GM12878 (cell line): ENCODE data around the gene TRPV6. TPM values are rescaled to one million over a fixed set of nuclear protein-coding genes. Genes with fewer than 3 reads are reported as not detected.

ENCODE experiments used
- ATAC-seq: fragments of 200-7000 bp; cut with Tn5 transposase; 3 replicates; pipeline ENCODE4 v1.9.1; 2020; ENCODE audit warnings: mild to moderate bottlenecking, moderate library complexity
- BruUV-seq: library from RNA; stranded (reverse); fragments of 400-500 nt; replicated peaks from 2 replicates; lab custom pipeline; 2021; lab: Mats Ljungman, UMichigan
- CTCF ChIA-PET: fragments of 300-600 bp; sonication (Branson Sonifier 250); formaldehyde crosslinking; extraction: SDS; loops from one replicate; lab custom pipeline; 2021; ENCODE audit warnings: inconsistent platforms; lab: Yijun Ruan, JAX
- POLR2A ChIA-PET: fragments of 350-600 bp; formaldehyde crosslinking; extraction: SDS; loops from one replicate; lab custom pipeline; 2021; ENCODE audit warnings: inconsistent platforms; lab: Charles Lee
- RAD21 ChIA-PET: fragments of 300-600 bp; sonication (Branson Sonifier 250); formaldehyde crosslinking; loops from one replicate; lab custom pipeline; 2023; ENCODE audit warnings: antibody characterized with exemption; ENCODE audit not compliant: unreplicated experiment; lab: Charles Lee
- SMC1A ChIA-PET: fragments of 300-600 bp; sonication (Branson Sonifier 250); formaldehyde crosslinking; loops from one replicate; lab custom pipeline; 2023; ENCODE audit not compliant: unreplicated experiment, uncharacterized antibody; lab: Charles Lee
- DNase-seq: peaks from one replicate; pipeline ENCODE4 v3.0.0-alpha.2; 2011; ENCODE audit warnings: low read depth, low spot score
- FAIRE-seq: peaks from 3 replicates; lab custom pipeline; 2011; peaks lifted over from hg19 to GRCh38; lab: Jason Lieb, UNC
- H2AFZ ChIP-seq: 2 replicates; pipeline ENCODE4 v1.6.0; 2011; ENCODE audit warnings: low read depth, low read length, control low read depth; ENCODE audit not compliant: control insufficient read depth
- H3K27ac ChIP-seq: 2 replicates; pipeline ENCODE4 v1.5.1; 2011; ENCODE audit warnings: control low read depth; ENCODE audit not compliant: control insufficient read depth, insufficient read depth
- H3K27me3 ChIP-seq, 2 experiments: replicated peaks in 1 of 2; 2 replicates each; pipeline versions ENCODE4 v1.6.0 to v1.6.1; 2011; ENCODE audit warnings: low read length in 1 of 2; ENCODE audit not compliant: control insufficient read depth in 2 of 2, insufficient read depth in 2 of 2
- H3K36me3 ChIP-seq, 2 experiments: 2 replicates each; pipeline ENCODE4 v1.5.1; 2011; ENCODE audit warnings: low read length in 1 of 2; ENCODE audit not compliant: control insufficient read depth in 2 of 2, insufficient read depth in 2 of 2
- H3K4me1 ChIP-seq: 2 replicates; pipeline ENCODE4 v1.6.1; 2011; ENCODE audit warnings: mild to moderate bottlenecking, low read length, moderate library complexity, mixed read lengths; ENCODE audit not compliant: control insufficient read depth, insufficient read depth
- H3K4me2 ChIP-seq: 2 replicates; pipeline ENCODE4 v1.6.0; 2011; ENCODE audit warnings: control low read depth; ENCODE audit not compliant: control insufficient read depth, insufficient read depth
- H3K4me3 ChIP-seq: fragments of 200-600 bp; sonication (generic); 2 replicates; pipeline ENCODE4 v1.5.1; 2016
- H3K79me2 ChIP-seq: 2 replicates; pipeline ENCODE4 v1.6.0; 2011; ENCODE audit warnings: low read length; ENCODE audit not compliant: control insufficient read depth, insufficient read depth
- H3K9ac ChIP-seq: 2 replicates; pipeline ENCODE4 v1.8.0; 2011; ENCODE audit warnings: low read length, control low read depth, mixed read lengths; ENCODE audit not compliant: control insufficient read depth, insufficient read depth
- H3K9me3 ChIP-seq: replicated peaks from 3 replicates; pipeline ENCODE4 v1.5.1; 2011; ENCODE audit warnings: mild to moderate bottlenecking, low read length; ENCODE audit not compliant: control insufficient read depth, insufficient read depth
- H4K20me1 ChIP-seq: 2 replicates; pipeline ENCODE4 v1.6.0; 2011; ENCODE audit not compliant: control insufficient read depth, insufficient read depth
- CBX5 ChIP-seq: sonication (generic); IDR thresholded peaks from 2 replicates; pipeline ENCODE4 v1.6.1; 2016; ENCODE audit warnings: low read depth, moderate library complexity, mild to moderate bottlenecking, inconsistent platforms
- KLF5 ChIP-seq: fragments of 450-650 bp; IDR thresholded peaks from 2 replicates; pipeline ENCODE4 v1.6.1; 2014; ENCODE audit warnings: mild to moderate bottlenecking; ENCODE audit not compliant: partially characterized antibody
- RAD21 ChIP-seq: IDR thresholded peaks from 2 replicates; pipeline ENCODE4 v1.6.1; 2011; ENCODE audit warnings: mild to moderate bottlenecking, low read depth, low read length, moderate library complexity; ENCODE audit not compliant: insufficient read depth
- SMC3 ChIP-seq: IDR thresholded peaks from 2 replicates; pipeline ENCODE4 v1.6.1; 2011; ENCODE audit warnings: low read length, improper control_type of control experiment, borderline replicate concordance
- YY1 ChIP-seq: IDR thresholded peaks from 2 replicates; pipeline ENCODE4 v1.6.1; 2011; ENCODE audit warnings: low read depth, mild to moderate bottlenecking, low read length
- WGBS: methylation state at CpG from one replicate; pipeline ENCODE4 v1.1.6; 2016; ENCODE audit warnings: low lambda C conversion rate; ENCODE audit not compliant: insufficient replicate concordance, insufficient coverage; ENCODE audit errors: missing lambda C conversion rate; 5-methylcytosine and 5-hydroxymethylcytosine counted together
- in situ Hi-C: fragments of 300-500 bp; cut with MboI; formaldehyde crosslinking; loops from 9 replicates; pipeline ENCODE4 v1.14.3; 2018; ENCODE audit warnings: mixed read lengths
- intact Hi-C: fragments of 100-400 bp; cut with micrococcal nuclease; formaldehyde crosslinking; loops from one replicate; pipeline ENCODE4 v1.14.2; 2022; ENCODE audit not compliant: unreplicated experiment
- polyA plus RNA-seq, 11 experiments: library from polyadenylated mRNA; depleted of rRNA in 4 of 11; unstranded in 6 of 11; stranded (reverse) in 5 of 11; fragments of >200 nt; fragmentation: Nextera tagmentation in 4 of 11; fragmentation: Illumina TruSeq in 1 of 11; extraction: Ambion mirVana in 4 of 11; extraction: Trizol in 1 of 11; gene quantifications; 1 replicate in 1 of 11; 2 replicates in 10 of 11; pipeline versions ENCODE4 v1.2.1 to v1.2.3, GENCODE V29; 2011 to 2016; ENCODE audit warnings: inconsistent platforms in 2 of 11, missing spikeins in 2 of 11, low read depth in 1 of 11
- total RNA-seq, 4 experiments: library from RNA; depleted of rRNA in 3 of 4; stranded (reverse); fragments of >200 nt in 3 of 4; fragmentation: Illumina TruSeq in 1 of 4; extraction: Trizol in 1 of 4; gene quantifications; 2 replicates each; pipeline versions ENCODE4 v1.2.1 to v1.2.3, GENCODE V29; 2013 to 2021
- TF ChIP-seq, protein P1 (sequence below), 3 experiments: IDR thresholded peaks in 2 of 3; conservative IDR thresholded peaks in 1 of 3; 2 replicates each; pipeline ENCODE4 v1.5.1; 2011; ENCODE audit warnings: low read depth in 3 of 3, low read length in 3 of 3, mild to moderate bottlenecking in 3 of 3, control low read depth in 2 of 3, moderate library complexity in 2 of 3, inconsistent platforms in 1 of 3, mixed read lengths in 1 of 3; ENCODE audit not compliant: control insufficient read depth in 2 of 3, insufficient read depth in 1 of 3; ENCODE audit errors: extremely low read depth in 1 of 3

The TRPV6 gene
- total and polyA plus RNA-seq, 10 of the 15 experiments (the other 5 are each of a cell fraction or from before 2014, with no cell fraction given): not detected

DNA sequence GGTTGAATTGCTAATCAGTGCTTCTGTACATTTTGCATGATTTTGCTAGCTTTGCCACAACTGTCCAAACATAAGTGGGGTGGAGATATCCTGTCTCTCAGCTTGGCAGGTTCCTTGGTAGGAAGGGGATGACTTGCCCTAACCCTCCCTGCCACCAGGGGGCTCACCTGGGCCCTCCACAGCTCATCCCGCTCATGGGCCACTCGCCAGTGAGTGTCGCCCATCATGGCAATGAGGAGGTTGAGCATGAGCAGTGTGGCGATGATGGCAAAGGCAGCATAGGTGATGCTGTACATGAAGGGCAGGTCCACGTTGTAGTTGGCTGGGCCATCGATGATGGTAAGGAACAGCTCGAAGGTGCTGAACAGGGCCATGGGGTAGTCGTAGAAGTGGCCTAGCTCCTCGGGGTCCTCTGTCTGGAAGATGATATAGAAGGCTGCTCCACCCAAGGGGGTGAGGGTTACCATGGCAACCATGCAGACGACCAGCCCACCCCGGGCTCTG lies 12.2 kb downstream of the TRPV6 start:
- no TSS peak for BruUV-seq
- no peaks in the 10 kb centered on the region for H3K36me3 ChIP-seq
- DNase-seq: no peak
- TF ChIP-seq CBX5: no peak
- TF ChIP-seq RAD21: peak; percentile 28; the same call in 1 of the 2 replicates
- no peak for TF ChIP-seq KLF5
- TF ChIP-seq YY1: 0 out of 2 replicates have a peak, but pooled peaks have one; percentile 23
- TF ChIP-seq, protein P1, sequence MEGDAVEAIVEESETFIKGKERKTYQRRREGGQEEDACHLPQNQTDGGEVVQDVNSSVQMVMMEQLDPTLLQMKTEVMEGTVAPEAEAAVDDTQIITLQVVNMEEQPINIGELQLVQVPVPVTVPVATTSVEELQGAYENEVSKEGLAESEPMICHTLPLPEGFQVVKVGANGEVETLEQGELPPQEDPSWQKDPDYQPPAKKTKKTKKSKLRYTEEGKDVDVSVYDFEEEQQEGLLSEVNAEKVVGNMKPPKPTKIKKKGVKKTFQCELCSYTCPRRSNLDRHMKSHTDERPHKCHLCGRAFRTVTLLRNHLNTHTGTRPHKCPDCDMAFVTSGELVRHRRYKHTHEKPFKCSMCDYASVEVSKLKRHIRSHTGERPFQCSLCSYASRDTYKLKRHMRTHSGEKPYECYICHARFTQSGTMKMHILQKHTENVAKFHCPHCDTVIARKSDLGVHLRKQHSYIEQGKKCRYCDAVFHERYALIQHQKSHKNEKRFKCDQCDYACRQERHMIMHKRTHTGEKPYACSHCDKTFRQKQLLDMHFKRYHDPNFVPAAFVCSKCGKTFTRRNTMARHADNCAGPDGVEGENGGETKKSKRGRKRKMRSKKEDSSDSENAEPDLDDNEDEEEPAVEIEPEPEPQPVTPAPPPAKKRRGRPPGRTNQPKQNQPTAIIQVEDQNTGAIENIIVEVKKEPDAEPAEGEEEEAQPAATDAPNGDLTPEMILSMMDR (IDR thresholded peaks at IDR 0.05 in 2 of 3, conservative IDR thresholded peaks at IDR 0.05 in 1 of 3; ENCODE audit: control insufficient read depth in 2 of 3, extremely low read depth in 1 of 3, insufficient read depth in 1 of 3, low read depth in 3 of 3, low read length in 3 of 3): peak; percentile 52 to 81 (median 76)
- peak; percentile 33 for TF ChIP-seq SMC3
- no peak overlapping the region for H3K4me3 ChIP-seq
- H3K27me3 ChIP-seq: no peaks in the 10 kb centered on the region
- RAD21 ChIA-PET: interaction anchor here (0.7 to 2.0 kb wide), 9 partner anchors 18 to 342 kb away, joined by 3 to 9 read pairs (median 4); partner anchors contain the start of gene EPHB6
- WGBS: 46% methylated on average over 11 of the region's 11 CpGs
- no peaks in the 10 kb centered on the region for H3K4me1 ChIP-seq
- FAIRE-seq: no peak
- no peak overlapping the region for H2AFZ ChIP-seq
- ATAC-seq: peak; percentile 93
- SMC1A ChIA-PET: interaction anchor here (0.7 to 2.2 kb wide), 9 partner anchors 21 to 342 kb away, joined by 3 to 13 read pairs (median 4); no protein-coding TSS in a partner anchor
- CTCF ChIA-PET: interaction anchor here (0.6 to 2.8 kb wide), 23 partner anchors 9 to 530 kb away, joined by 3 to 44 read pairs (median 4); partner anchors contain the start of gene EPHB6
- H3K4me2 ChIP-seq: no peak overlapping the region
- no peak overlapping the region for H3K27ac ChIP-seq
- no peaks in the 10 kb centered on the region; the same call in 2 of the 3 replicates for H3K9me3 ChIP-seq
- in situ Hi-C loops (loop anchor here (5.0 to 10.0 kb wide), 2 partner anchors 129 to 341 kb away; no protein-coding TSS in a partner anchor), intact Hi-C loops (no loop called here)
- H3K79me2 ChIP-seq: no peaks in the 10 kb centered on the region
- H4K20me1 ChIP-seq: no peaks in the 10 kb centered on the region
- POLR2A ChIA-PET: no interaction called here
- no peak overlapping the region for H3K9ac ChIP-seq
